Heart left ventricle (tissue), 16 donors: ENCODE results near the gene TAT. TPM values are rescaled to one million over a fixed set of nuclear protein-coding genes. Genes with fewer than 3 reads are reported as not detected.
"Not testable (repeated sequence)": the region's sequence is repeated elsewhere in the genome, so short reads cannot be mapped to it uniquely, and the experiment has no call there.

Experiments
- ATAC-seq, 4 donors: fragments of 200-7000 bp; cut with Tn5 transposase; one replicate each; pipeline ENCODE4 v1.9.1; 2020 to 2022; ENCODE audit warnings: moderate library complexity in 4 of 4, mild to moderate bottlenecking in 3 of 4, moderate number of reproducible peaks in 1 of 4
- DNase-seq, 5 donors: peaks; one replicate each; pipeline ENCODE4 v3.0.0-alpha.2; 2020
- H3K27ac ChIP-seq, 12 donors: fragments of 200-600 bp; sonication (generic) in 4 of 12; one replicate each; pipeline versions ENCODE4 v1.5.0 to v1.8.0; 2016 to 2022; ENCODE audit warnings: mild to moderate bottlenecking in 2 of 12
- H3K27me3 ChIP-seq, 9 donors: fragments of 200-600 bp; sonication (generic) in 2 of 9; one replicate each; pipeline versions ENCODE4 v1.5.1 to v1.8.0; 2016 to 2022; ENCODE audit warnings: mild to moderate bottlenecking in 3 of 9
- H3K36me3 ChIP-seq, 9 donors: fragments of 200-600 bp; sonication (generic) in 2 of 9; one replicate each; pipeline versions ENCODE4 v1.5.0 to v1.8.0; 2018 to 2022; ENCODE audit warnings: mild to moderate bottlenecking in 2 of 9
- H3K4me1 ChIP-seq, 12 donors: fragments of 200-600 bp; sonication (generic) in 4 of 12; one replicate each; pipeline versions ENCODE4 v1.5.0 to v1.8.0; 2016 to 2022; ENCODE audit warnings: mild to moderate bottlenecking in 3 of 12
- H3K4me3 ChIP-seq, 12 donors: fragments of 200-600 bp; sonication (generic) in 4 of 12; one replicate each; pipeline versions ENCODE4 v1.5.0 to v1.8.0; 2017 to 2022; ENCODE audit warnings: mild to moderate bottlenecking in 9 of 12, moderate library complexity in 4 of 12
- H3K9me3 ChIP-seq, 12 donors: fragments of 200-600 bp; sonication (generic) in 4 of 12; one replicate each; pipeline versions ENCODE4 v1.5.0 to v1.8.0; 2016 to 2022; ENCODE audit warnings: mild to moderate bottlenecking in 1 of 12
- CTCF ChIP-seq, 12 donors: fragments of 200-600 bp; sonication (generic) in 4 of 12; IDR thresholded peaks; one replicate each; pipeline versions ENCODE4 v1.5.0 to v1.8.0; 2018 to 2022; ENCODE audit warnings: antibody characterized with exemption in 12 of 12, mild to moderate bottlenecking in 5 of 12
- POLR2A ChIP-seq, 2 donors: fragments of 450-650 bp; IDR thresholded peaks; one replicate each; pipeline ENCODE4 v1.6.1; 2017; ENCODE audit warnings: antibody characterized with exemption in 2 of 2, mild to moderate bottlenecking in 2 of 2, moderate library complexity in 2 of 2
- WGBS, 4 donors: extraction: QIAGEN DNeasy Blood & Tissue Kit in 2 of 4; methylation state at CpG; one replicate each; pipeline versions ENCODE4 v1.1.5 to v1.1.7; 2013 to 2018; 5-methylcytosine and 5-hydroxymethylcytosine counted together
- intact Hi-C, 10 donors: fragments of 100-400 bp; cut with DNase I; formaldehyde crosslinking; loops; one replicate each; pipeline versions ENCODE4 v1.11.1 to v1.14.2; 2022
- polyA plus RNA-seq, 2 donors: library from polyadenylated mRNA; stranded (reverse); fragments of 200-250 nt; gene quantifications; one replicate each; pipeline ENCODE4 v1.2.3, GENCODE V29; 2013
- total RNA-seq, 9 donors: library from RNA; depleted of rRNA in 2 of 9; stranded (reverse); fragments of >200 nt in 2 of 9; fragmentation: NEBNext Ultra II Directional in 3 of 9; extraction: Animal tissue kit (Norgen Biotek cat#: 25700) in 3 of 9; gene quantifications; one replicate each; pipeline versions ENCODE4 v1.1.0 to v1.2.4, GENCODE V29; 2016 to 2023
- donor health status: ischemic (EF 13 %, LVEDD 7.1; RV severe dilation, severe dysfunction).
- donor health status: healthy with polysubstance abuse.
- donor health status: DM: no; HTN: yes; CAD: no.
- donor health status: DM: no; HTN: no; CAD: no.
- donor health status: ischemic (EF 25% LVEDD 6.9; RV normal size, moderate dysfunction).
- donor health status: ischemic (EF 25% LVEDD 5.7; RV mildly dilated, moderate dysfunction).
- donor health status: healthy.
- donor health status: DM: yes; HTN: yes; CAD: no.
- donor health status: ischemic (EF 35%, LVEDD 5.7; RV mildly dilated, moderate dysfunction).
- donor health status: nonischemic (EF 11% LVEDD 7.7; RV severe dilation, severe dysfunction).
- donor health status: DM: yes; HTN: yes; CAD: no.
- donor health status: PGD.
- donor health status: ischemic (EF 29% LVEDD 5.4; RV normal size, mild dysfunction).
- donor health status: nonischemic (EF 23%, LVEDD 6.1; RV moderate dilation, normal function).

The TAT gene
- total and polyA plus RNA-seq, 11 donors: 0.05 to 0.50 TPM; not detected in 9

DNA sequence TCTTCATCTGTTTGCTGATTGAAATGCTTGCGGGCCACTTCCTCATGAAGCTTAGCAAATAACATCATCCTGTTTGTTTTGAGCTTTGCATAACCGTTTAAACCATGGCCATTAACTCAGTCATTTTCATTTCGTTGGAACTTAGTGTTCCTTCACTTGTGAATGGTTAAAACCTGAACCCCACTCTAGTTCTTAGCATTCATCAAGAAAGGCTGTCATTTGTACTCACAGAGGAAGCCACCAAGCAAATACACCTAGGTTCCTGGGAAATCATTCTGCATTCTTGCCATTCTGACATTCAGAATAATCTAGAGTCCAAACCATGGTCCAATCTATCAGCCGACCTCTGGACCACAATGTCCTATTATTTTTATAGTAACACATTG is 8.4 kb upstream of the TAT start:
- peaks cover 0 to 9% (median 0%) of the 10 kb centered on the region in 9 donors for H3K27me3 ChIP-seq
- no peaks in the 10 kb centered on the region for H3K4me1 ChIP-seq
- H3K9me3 ChIP-seq: no peaks in the 10 kb centered on the region
- no peak overlapping the region for H3K27ac ChIP-seq
- DNase-seq: no peak
- intact Hi-C loops: no loop called here
- TF ChIP-seq CTCF (IDR thresholded peaks at IDR 0.05): no peak
- TF ChIP-seq POLR2A (IDR thresholded peaks at IDR 0.05): no peak
- H3K36me3 ChIP-seq: no peaks in the 10 kb centered on the region
- no peak for ATAC-seq
- H3K4me3 ChIP-seq: no peak overlapping the region
- WGBS, 4 donors: 59 to 65% (median 63%) methylated on average over 4 of the region's 4 CpGs

DNA sequence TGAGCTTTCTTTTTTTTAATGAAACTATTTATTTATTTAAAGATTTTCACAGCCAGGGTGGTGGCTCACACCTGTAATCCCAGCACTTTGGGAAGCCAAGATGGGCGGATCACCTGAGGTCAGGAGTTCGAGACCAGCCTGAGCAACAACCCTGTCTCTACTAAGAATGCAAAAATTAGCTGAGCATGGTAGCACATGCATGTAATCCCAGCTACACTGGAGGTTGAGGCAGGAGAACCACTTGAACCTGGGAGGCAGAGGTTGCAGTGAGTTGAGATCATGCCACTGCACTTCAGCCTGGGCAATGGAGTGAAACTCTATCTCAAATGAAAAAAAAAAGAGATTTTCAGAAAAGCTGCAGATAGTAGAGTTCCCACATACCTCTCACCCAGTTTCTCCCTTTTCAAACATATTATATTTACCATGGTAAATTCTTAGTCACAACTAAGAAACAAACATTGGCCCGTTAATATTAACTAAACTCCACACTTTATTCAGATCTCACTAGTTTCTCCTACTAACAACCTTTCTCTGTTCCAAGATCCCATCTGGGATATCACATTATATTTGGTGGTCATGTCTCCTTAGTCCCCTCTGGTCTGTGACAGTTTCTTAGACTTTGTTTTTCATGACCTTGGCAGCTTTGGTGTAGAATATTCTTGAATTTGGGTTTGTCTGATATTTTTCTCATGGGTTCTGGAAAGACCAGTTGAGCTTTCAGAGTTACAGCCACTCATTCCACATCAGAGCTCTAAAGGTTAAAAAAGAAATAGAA is 7.8 kb upstream of the TAT start:
- WGBS, 4 donors: 82 to 86% (median 84%) methylated on average over 3 of the region's 3 CpGs
- ATAC-seq: no peak
- Histone ChIP-seq H3K27me3 (peaks cover 0 to 12% (median 0%) of the 10 kb centered on the region in 9 donors), H3K36me3 (no peaks in the 10 kb centered on the region), H3K4me1 (no peaks in the 10 kb centered on the region), H3K27ac (no peak overlapping the region), H3K9me3 (no peaks in the 10 kb centered on the region), H3K4me3 (no peak overlapping the region)
- no peak for DNase-seq
- TF ChIP-seq CTCF (IDR thresholded peaks at IDR 0.05) (no peak), POLR2A (IDR thresholded peaks at IDR 0.05) (no peak)
- intact Hi-C loops: no loop called here

DNA sequence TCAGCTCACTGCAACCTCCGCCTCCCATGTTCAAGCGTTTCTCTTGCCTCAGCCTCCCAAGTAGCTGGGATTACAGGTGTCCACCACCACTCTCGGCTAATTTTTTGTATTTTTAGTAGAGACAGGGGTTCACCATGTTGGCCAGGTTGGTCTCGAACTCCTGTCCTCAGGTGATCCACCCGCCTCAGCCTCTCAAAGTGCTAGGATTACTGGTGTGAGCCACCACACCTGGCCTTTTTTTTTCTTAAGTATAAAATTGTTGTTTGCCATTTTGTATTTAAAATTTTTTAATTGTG is 5.6 kb upstream of the TAT start:
- ATAC-seq, DNase-seq, H3K9me3 ChIP-seq, H3K4me1 ChIP-seq, H3K4me3 ChIP-seq, intact Hi-C loops, H3K36me3 ChIP-seq, H3K27ac ChIP-seq: not testable (repeated sequence)
- peaks cover 0 to 18% (median 2%) of the 10 kb centered on the region in 9 donors for H3K27me3 ChIP-seq
- WGBS, 4 donors: 82 to 93% (median 89%) methylated on average over 5 of the region's 5 CpGs

DNA sequence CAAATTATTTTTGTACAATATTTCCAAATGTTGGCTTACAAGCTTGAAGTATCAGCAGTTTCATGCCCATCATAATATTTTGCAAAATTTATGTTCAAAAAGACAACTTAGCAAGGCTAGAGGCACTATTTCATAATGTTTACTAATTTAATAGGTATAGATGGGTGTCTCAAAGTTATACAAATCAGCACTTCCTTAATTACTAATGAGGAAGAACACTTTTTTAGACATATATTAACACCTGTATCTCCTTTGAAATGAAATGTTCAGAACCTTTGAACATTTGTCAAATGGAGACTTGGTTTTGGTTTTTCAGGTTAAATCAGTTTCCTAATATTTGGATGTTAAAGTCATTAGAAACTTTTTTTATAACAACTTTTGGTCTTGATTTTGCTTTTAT is 2.2 kb downstream of the TAT start:
- no peaks in the 10 kb centered on the region for H3K9me3 ChIP-seq
- DNase-seq: no peak
- H3K27ac ChIP-seq: no peak overlapping the region
- intact Hi-C loops: no loop called here
- H3K36me3 ChIP-seq: no peaks in the 10 kb centered on the region
- TF ChIP-seq CTCF (IDR thresholded peaks at IDR 0.05) (no peak), POLR2A (IDR thresholded peaks at IDR 0.05) (no peak)
- H3K27me3 ChIP-seq: peaks cover 0 to 21% (median 2%) of the 10 kb centered on the region in 9 donors
- H3K4me3 ChIP-seq: no peak overlapping the region
- no peak for ATAC-seq
- no peaks in the 10 kb centered on the region for H3K4me1 ChIP-seq
